Peyer's patch (tissue), 4 donors: ENCODE measurements around the gene OASL.

Source experiments
- CTCF ChIP-seq, 6 experiments: fragments of 450-650 bp in 4 of 6; fragments of 200-600 bp in 2 of 6; sonication (generic) in 1 of 6; IDR thresholded peaks; one replicate each; pipeline ENCODE4 v1.5.1; 2017 to 2019; ENCODE audit warnings: antibody characterized with exemption in 6 of 6, mild to moderate bottlenecking in 3 of 6, moderate library complexity in 1 of 6
- POLR2A ChIP-seq, 2 donors: fragments of 450-650 bp; IDR thresholded peaks; one replicate each; pipeline ENCODE4 v1.5.1; 2017; ENCODE audit warnings: antibody characterized with exemption in 2 of 2, mild to moderate bottlenecking in 2 of 2, moderate library complexity in 2 of 2

GRCh38 chr12:121087467-121088194 lies 48.6 kb upstream of the OASL start:
- no peak for TF ChIP-seq CTCF (IDR thresholded peaks at IDR 0.05)
- TF ChIP-seq POLR2A (IDR thresholded peaks at IDR 0.05): no peak
